Right lobe of liver (tissue), 4 donors: ENCODE results near the gene CTDSPL.

ENCODE experiments used
- POLR2A ChIP-seq: fragments of 450-650 bp; IDR thresholded peaks from one replicate; pipeline ENCODE4 v1.6.1; 2017; ENCODE audit warnings: antibody characterized with exemption, mild to moderate bottlenecking
- TF ChIP-seq, protein P1 (sequence below), 4 donors: fragments of 200-600 bp in 3 of 4; fragments of 450-650 bp in 1 of 4; IDR thresholded peaks; one replicate each; pipeline versions ENCODE4 v1.5.1 to v1.8.0; 2016 to 2022; ENCODE audit warnings: antibody characterized with exemption in 4 of 4, mild to moderate bottlenecking in 2 of 4
- donor health status: DM: no; HTN: no; CAD: no.
- donor health status: DM: no; HTN: no; CAD: no.
- donor health status: DM: no; HTN: yes; CAD: no.

DNA sequence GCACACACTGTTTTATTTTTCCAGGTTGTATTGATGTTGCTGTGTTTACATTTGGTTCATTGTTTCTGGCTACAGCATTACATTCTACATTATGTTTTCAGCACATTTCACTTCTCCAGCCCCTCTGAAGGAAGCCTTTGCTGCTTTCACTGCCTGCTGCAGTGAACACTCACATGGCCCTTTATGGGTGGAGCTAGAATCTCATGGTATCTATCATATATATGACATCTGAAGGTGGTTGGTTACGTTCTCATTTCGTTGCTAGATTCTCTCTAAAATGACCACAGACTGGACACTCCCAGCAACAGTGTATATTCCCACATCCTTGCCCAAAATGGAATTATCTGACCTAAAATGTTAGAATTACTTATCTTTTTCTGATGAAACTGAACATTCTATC lies 35.2 kb upstream of the CTDSPL start:
- TF ChIP-seq, protein P1, sequence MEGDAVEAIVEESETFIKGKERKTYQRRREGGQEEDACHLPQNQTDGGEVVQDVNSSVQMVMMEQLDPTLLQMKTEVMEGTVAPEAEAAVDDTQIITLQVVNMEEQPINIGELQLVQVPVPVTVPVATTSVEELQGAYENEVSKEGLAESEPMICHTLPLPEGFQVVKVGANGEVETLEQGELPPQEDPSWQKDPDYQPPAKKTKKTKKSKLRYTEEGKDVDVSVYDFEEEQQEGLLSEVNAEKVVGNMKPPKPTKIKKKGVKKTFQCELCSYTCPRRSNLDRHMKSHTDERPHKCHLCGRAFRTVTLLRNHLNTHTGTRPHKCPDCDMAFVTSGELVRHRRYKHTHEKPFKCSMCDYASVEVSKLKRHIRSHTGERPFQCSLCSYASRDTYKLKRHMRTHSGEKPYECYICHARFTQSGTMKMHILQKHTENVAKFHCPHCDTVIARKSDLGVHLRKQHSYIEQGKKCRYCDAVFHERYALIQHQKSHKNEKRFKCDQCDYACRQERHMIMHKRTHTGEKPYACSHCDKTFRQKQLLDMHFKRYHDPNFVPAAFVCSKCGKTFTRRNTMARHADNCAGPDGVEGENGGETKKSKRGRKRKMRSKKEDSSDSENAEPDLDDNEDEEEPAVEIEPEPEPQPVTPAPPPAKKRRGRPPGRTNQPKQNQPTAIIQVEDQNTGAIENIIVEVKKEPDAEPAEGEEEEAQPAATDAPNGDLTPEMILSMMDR (IDR thresholded peaks at IDR 0.05): no peak
- no peak for TF ChIP-seq POLR2A
